Measurements from ENCODE around the gene COL2A1. TPM values are rescaled to one million over a fixed set of nuclear protein-coding genes. Genes with fewer than 3 reads are reported as not detected.

The COL2A1 gene
- total and polyA plus RNA-seq, 2 donors (not counting 3 experiments of a cell fraction or from before 2014, with no cell fraction given) = not detected

GRCh38 chr12:47982311-47982710 is 22.0 kb downstream of the COL2A1 start:
- H3K9me3 ChIP-seq (replicated peaks; ENCODE audit: control insufficient read depth, insufficient read depth, low read length) = no peaks in the 10 kb centered on the region
- POLR2A ChIA-PET = no interaction called here
- H3K27ac ChIP-seq (ENCODE audit: insufficient read depth, low read depth, low read length) = no peak overlapping the region
- peaks cover 0 to 2% of the 10 kb centered on the region in 2 experiments for H3K27me3 ChIP-seq (ENCODE audit: control insufficient read depth in 2 of 2, insufficient read depth in 2 of 2, low read length in 2 of 2)
- no peaks in the 10 kb centered on the region for H3K79me2 ChIP-seq (ENCODE audit: control insufficient read depth, insufficient read depth, low read length)
- CTCF ChIA-PET = no interaction called here
- no peak overlapping the region for H3K9ac ChIP-seq (replicated peaks; ENCODE audit: extremely low read depth, insufficient read depth, low read length)
- H3K36me3 ChIP-seq (ENCODE audit: control insufficient read depth in 2 of 2, extremely low read depth in 1 of 2, insufficient read depth in 2 of 2, low read length in 2 of 2) = no peaks in the 10 kb centered on the region
- H4K20me1 ChIP-seq (replicated peaks; ENCODE audit: control insufficient read depth, extremely low read depth, insufficient read depth, low read length) = no peaks in the 10 kb centered on the region
- dilution Hi-C loops (cut with MboI; ENCODE audit: extremely low pct_ligation_motif_present, low sequenced_read_pairs) (no loop called here), intact Hi-C loops (cut with micrococcal nuclease) (no loop called here)
- no peak overlapping the region for H3K4me3 ChIP-seq (replicated peaks in 1 of 3; ENCODE audit: insufficient read depth in 1 of 3, low read depth in 1 of 3, low read length in 3 of 3)
- no peak overlapping the region for H3K4me2 ChIP-seq (ENCODE audit: insufficient read depth, low read length)
- H3K9me1 ChIP-seq (replicated peaks; ENCODE audit: control insufficient read depth, extremely low read depth, insufficient read depth, low read length) = no peaks in the 10 kb centered on the region
- BruUV-seq (replicated peaks) = no TSS peak
- FAIRE-seq (no peak), DNase-seq (ENCODE audit: low read depth, low spot score) (no peak)
- no peaks in the 10 kb centered on the region for H3K4me1 ChIP-seq (ENCODE audit: control insufficient read depth, extremely low read depth, insufficient read depth, low read length)
- H2AFZ ChIP-seq (ENCODE audit: low read depth, low read length) = no peak overlapping the region
- TF ChIP-seq GATA2 (IDR thresholded peaks at IDR 0.05; ENCODE audit: insufficient read depth, insufficient read length, low read depth, low read length) = no peak
- TF ChIP-seq POLR2AphosphoS5 (IDR thresholded peaks at IDR 0.05; ENCODE audit: insufficient read depth, low read depth, low read length) = no peak
- TF ChIP-seq CTCF (IDR thresholded peaks at IDR 0.05; ENCODE audit: extremely low read depth in 1 of 2, insufficient read depth in 1 of 2, low read depth in 1 of 2, low read length in 2 of 2) = no peak
- TF ChIP-seq JUN (IDR thresholded peaks at IDR 0.05; ENCODE audit: borderline replicate concordance, insufficient read depth, insufficient read length, low read depth) = no peak
- TF ChIP-seq POLR2A (IDR thresholded peaks at IDR 0.05; ENCODE audit: low read depth, low read length) = no peak
- TF ChIP-seq FOS (IDR thresholded peaks at IDR 0.05; ENCODE audit: borderline replicate concordance, insufficient read depth, low read length) = no peak
- no peak for TF ChIP-seq MAX (IDR thresholded peaks at IDR 0.05; ENCODE audit: insufficient read depth, insufficient read length)
- TF ChIP-seq EZH2 (IDR thresholded peaks at IDR 0.05; ENCODE audit: borderline replicate concordance, low read depth, low read length, severe bottlenecking) = no peak
- TF ChIP-seq MYC (IDR thresholded peaks at IDR 0.05; ENCODE audit: low read depth, low read length) = no peak

Data from endothelial cell of umbilical vein (primary cell).